NOMO-1 treated with DMSO at 0.1 percent for 48 hours (cell line): ENCODE results near the gene MRPL52.
"Not testable (repeated sequence)": the region's sequence is repeated elsewhere in the genome, so short reads cannot be mapped to it uniquely, and the experiment has no call there.

Experiments used
- DNase-seq: peaks from one replicate; lab custom pipeline; 2025; ENCODE audit not compliant: unreplicated experiment; lab: John Stamatoyannopoulos, UW

Gene MRPL52

GRCh38 chr14:22808388-22809209, 21.1 kb upstream of the MRPL52 start:
- no peak for DNase-seq

- DNase-seq: peak; percentile 58
Measured at GRCh38 chr14:22811722-22812121, 18.0 kb upstream of the MRPL52 start.

GRCh38 chr14:22812744-22813143, 16.9 kb upstream of the MRPL52 start:
- no peak for DNase-seq

GRCh38 chr14:22813145-22813544, 16.5 kb upstream of the MRPL52 start:
- no peak for DNase-seq

- DNase-seq: no peak
Measured at GRCh38 chr14:22814373-22814772, 15.3 kb upstream of the MRPL52 start.

- peak; percentile 66 for DNase-seq
Measured at GRCh38 chr14:22814941-22815713, 14.6 kb upstream of the MRPL52 start, which contains the start of gene SLC7A7. Gene SLC7A7 (minus strand): TSS chr14:22815435. CDS start chr14:22813398, 2,037 bp downstream.

- no peak for DNase-seq
Measured at GRCh38 chr14:22819151-22819988, 10.3 kb upstream of the MRPL52 start.

- no peak for DNase-seq
Measured at GRCh38 chr14:22820731-22821130, 9.0 kb upstream of the MRPL52 start.

- no peak for DNase-seq
Measured at GRCh38 chr14:22821193-22822015, 8.3 kb upstream of the MRPL52 start.

- no peak for DNase-seq
Measured at GRCh38 chr14:22822016-22822570, 7.6 kb upstream of the MRPL52 start.

- peak; percentile 44 for DNase-seq
Measured at GRCh38 chr14:22822571-22823098, 7.1 kb upstream of the MRPL52 start.

- DNase-seq: no peak
Measured at GRCh38 chr14:22824711-22825359, 4.9 kb upstream of the MRPL52 start.

GRCh38 chr14:22829076-22829660, 519 bp upstream of the MRPL52 start:
- not testable (repeated sequence) for DNase-seq

- no peak for DNase-seq
Measured at GRCh38 chr14:22830443-22831010, 840 bp downstream of the MRPL52 start.

- no peak for DNase-seq
Measured at GRCh38 chr14:22835505-22835904, 5.8 kb downstream of the MRPL52 start.

- peak; percentile 7 for DNase-seq
Measured at GRCh38 chr14:22836301-22837113, 6.8 kb downstream of the MRPL52 start, which contains the start of gene MMP14. Gene MMP14 (plus strand): TSS chr14:22836585. CDS start chr14:22836818, 233 bp downstream.

- peak; percentile 18 for DNase-seq
Measured at GRCh38 chr14:22837114-22837749, 7.5 kb downstream of the MRPL52 start.
